IPS DF 19.7 (cell line): ENCODE results near the gene PDE6A.

Experiments used
- DNase-seq: peaks from one replicate; pipeline ENCODE4 v3.0.0-alpha.2; 2013; ENCODE audit warnings: low read depth, low spot score

Gene PDE6A

DNA sequence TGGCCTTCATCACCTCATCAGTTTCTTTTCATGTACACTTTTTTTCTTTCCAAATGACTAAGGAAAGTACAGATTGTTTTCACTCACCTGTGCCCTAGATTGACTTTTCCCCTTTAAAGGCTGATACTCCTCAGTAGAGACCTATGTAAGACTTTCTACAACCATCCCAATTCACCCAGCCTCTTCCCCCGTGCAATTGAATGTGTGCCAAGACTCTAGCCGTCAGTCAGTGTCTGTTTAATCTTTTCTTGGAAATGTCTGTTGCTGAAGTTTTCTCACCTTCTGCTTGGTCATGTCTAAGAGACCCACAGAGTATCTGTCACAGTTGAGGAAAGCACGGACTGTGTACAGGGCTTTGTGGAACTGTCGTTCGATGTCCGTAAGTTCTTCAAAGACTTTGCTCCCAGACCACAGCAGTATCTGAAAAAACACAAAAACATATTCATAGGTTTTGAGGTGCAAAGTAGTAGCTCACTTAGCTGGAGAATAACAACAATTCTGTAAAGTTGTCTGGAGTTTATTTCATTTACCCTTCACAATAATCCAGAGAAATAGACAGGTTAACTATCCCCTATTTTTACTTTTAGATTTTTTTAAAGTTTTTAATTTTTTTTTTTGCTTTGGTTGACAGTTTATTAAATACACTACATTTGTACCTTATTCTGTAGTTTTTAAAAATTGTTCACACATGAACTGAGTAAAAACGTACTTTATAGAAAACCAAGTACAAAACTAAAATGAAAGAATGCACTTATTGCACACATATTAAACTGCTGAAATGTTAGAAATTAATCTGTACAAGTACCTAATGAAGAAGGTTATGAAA, 13.6 kb downstream of the PDE6A start:
- no peak for DNase-seq

DNA sequence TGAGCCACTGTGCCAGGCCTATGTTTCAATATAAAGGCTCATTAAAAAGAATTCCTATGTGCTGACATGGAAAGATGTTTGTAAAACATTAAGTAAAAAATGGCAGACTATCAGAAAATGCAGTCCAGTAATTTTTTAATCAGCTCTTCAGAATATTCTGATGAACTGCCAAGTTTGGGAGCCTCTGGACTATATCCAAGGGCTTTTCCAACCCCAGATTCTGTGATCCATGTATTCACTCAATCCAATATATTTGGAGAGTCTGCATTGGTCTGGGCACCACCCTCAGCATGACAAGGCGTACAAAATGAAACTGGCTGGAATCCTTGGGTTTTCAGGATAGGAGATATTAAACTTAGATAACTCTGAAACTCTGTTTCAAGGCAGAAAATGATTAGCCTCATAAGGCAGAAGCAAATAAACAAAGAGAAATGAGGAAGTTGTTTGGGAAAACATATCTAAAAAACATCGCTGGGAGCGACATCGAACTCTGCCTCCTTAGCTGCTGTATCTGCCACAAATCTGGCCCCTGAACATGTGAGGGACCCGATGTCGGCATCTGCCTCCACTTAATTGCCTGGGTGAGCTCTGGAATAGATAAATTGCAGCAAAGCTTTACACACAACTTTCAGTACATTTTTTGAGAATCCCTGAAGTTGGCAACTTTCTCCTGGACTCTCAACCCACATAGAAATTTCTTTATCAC, 14.4 kb downstream of the PDE6A start:
- no peak for DNase-seq

DNA sequence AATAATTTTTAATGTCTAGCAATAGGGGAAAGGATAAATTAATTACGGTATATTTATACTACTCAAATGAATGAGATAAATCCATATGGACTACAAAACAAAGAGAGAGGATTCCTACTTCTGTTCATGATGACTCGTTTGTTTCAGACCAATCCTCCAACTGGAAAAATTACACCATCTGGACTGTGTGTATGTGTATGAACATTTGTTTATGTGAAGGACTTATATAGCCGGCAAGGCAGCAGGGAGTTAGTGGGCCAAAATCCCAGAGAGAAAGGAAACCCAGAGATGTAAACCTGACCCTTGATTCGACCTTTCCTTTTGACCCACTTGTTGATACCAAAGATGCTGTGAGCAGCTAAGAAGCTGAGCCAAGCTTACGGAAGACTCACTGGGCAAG, 20.1 kb downstream of the PDE6A start:
- DNase-seq = no peak

DNA sequence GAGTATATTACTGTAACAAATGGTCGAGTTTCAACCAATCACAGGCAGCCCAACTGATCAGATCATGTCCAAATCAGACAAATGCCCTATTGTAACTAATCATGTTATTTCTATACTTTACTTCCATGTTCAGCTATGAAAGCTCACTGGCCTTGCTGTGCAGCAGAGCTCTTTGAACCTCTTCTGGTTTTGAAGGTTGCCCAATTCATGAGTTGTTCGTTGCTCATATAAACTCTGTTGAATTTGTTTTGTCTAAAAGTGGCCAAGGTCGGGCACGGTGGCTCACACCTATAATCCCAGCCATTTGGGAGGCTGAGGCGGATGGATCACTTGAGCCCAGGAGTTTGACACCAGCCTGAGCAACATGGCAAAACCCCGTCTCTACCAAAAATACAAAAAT, 21.6 kb downstream of the PDE6A start:
- no peak for DNase-seq

DNA sequence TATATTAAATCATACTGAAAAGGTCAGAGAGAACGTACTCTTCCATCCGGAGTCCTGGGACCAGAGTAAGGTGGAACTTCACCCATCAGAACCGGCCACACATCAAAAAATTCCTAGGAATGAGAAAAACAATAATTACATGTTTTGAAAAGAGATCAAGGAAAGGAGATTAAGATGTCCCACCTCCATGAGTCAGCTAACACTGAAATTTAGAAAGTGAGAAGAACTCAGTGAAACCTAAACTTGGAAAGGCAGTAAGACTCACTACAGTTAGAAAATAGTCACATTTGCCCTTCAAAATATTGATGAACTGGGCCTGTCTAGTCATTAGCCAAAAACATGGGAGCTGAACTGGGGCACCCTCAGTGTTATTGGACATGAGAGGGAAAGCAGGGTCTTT, 23.0 kb downstream of the PDE6A start:
- no peak for DNase-seq

DNA sequence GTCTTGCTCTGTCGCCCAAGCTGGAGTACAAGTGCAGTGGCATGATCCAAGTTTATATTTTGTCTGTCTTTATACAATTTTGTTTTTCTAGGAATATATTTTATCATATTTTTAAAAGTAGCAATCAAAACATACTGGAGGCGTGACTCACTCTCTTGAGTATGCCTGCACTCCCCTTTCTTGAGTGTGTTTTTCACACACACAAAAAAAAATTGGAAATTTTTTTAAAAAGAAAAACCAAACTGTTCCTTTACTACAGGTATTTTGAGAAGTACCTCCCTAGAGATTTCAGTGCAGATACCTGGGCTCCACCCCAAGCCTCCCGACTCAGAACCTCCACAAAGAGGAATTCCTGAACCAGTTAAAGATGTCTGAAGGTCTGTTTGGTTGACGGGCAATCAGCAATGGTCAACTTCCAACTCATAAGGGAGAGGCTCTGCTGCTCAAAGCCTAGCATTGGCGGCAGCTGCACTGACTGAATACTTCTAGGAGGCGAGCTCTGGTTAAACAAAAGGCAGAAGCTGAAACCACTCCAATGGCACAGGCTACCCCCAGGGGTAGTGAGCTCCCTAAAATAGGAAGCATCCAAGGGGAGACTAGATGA, 27.4 kb downstream of the PDE6A start:
- DNase-seq = no peak

DNA sequence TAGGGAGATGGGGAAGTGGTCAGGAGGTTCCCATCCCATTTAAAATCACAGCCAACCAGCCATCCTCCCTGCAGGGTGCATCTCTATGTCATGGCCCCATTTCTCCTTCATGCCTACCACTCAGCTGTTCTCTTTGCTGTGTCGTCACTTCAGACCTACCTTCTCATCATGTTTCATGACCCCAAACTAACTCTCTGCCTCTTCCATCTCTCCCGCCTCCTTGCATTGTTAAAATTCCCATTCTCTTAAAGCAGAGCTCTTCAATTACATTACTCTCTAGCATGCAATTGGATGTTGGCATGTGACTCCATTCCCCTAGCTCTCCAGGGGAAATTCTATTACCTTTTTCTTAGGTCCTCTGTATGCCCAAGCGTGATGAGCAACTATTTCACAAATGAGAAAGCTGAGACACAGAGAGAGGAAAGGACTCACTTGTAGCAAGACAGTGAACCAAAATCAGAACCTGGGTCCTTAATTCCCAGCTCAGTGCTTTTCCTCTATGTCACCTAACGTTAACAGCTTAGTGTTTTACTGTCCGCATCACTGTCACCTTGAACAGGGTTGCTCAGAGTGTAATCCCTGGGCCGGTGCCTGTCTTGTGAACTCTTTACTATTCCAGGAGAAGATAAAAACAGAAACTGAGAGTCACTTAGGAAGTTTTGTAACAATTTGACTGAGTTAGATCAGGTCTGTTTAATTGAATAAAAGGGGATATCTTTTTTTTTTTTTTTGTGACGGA, 28.1 kb downstream of the PDE6A start:
- DNase-seq = no peak

DNA sequence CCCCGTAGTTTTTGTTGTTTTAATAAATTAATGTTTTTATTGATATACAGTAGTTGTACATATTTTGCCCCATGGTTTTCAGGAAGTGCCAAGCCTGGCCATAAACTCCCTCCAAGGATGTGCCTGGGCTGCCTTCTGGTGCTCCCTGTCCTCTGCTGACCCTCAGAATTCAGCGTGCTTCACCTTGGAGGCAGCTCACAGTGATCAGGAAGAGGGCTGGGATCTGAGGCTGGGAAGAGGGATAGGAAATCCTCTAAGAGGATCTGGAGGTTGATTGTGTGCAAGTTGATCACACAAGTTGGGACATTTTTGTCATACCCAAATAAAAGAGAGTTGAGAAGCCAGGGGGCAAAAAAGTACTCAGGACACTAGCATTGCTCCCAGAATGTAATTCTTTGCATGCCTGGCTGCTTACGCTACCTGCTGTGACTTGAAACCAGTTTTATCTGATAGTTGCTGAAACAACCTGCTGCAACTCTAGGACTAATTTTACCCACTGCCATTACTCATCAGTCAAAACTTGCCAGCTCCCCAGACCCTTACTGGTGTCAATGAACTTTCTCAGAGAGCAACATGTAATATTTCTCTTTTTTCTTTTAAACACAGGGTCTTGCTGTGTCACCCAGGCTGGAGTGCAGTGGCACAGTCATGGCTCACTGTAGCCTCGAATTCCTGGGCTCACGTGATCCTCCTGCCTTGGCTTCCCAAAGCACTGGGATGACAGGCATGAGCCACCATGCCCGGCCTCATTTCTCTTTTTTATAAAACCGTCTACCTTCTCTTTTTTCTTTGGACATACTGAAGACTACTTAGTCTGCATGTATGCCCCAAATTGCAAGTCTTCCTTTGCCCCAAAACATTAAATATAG, 29.0 kb downstream of the PDE6A start:
- DNase-seq = no peak

DNA sequence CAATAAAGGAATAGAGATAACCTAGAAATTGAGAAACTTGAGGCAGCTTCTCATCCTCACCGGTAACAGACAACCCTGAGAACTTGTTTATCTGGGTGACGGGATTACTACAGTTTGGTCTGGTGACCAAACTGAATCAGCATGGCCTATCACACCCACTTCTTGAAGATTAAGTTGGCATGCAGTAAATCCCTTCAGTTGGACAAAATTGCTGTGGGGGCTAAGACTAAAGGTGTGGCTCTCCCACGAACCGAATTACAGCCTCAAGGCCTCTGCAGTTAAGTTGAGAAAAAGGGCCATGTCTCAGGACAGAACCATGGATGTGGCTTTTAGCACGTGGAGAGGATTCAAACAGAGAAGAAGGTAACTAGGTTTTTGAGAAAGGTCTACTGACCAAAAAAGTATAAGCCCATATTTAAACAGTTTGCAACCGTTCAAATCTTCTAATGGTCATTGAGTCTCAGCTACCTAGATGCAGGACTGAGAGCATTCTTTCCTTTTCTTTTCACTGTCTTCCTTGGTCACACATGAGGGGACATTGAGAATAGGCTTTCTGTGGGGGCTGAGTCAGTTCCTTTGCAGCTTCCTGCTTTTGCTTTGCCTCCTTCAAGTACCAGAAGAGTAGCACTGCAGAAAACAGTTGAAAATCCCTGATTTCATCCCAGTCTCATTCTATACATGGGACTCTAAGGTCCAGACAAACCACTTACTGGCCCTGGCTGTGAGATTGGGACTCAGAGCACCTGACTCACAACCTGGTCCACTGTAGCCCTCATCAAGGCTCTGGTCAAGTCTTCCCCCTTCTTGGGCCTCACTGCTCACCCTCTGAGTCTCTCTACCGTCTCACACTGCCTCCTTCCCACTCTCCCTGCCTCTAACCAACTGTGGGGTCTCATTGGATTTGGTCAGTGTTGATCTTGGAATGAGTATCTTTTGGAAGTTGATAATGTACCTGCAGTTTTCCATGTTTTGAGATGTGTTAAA, 30.9 kb downstream of the PDE6A start:
- no peak for DNase-seq

DNA sequence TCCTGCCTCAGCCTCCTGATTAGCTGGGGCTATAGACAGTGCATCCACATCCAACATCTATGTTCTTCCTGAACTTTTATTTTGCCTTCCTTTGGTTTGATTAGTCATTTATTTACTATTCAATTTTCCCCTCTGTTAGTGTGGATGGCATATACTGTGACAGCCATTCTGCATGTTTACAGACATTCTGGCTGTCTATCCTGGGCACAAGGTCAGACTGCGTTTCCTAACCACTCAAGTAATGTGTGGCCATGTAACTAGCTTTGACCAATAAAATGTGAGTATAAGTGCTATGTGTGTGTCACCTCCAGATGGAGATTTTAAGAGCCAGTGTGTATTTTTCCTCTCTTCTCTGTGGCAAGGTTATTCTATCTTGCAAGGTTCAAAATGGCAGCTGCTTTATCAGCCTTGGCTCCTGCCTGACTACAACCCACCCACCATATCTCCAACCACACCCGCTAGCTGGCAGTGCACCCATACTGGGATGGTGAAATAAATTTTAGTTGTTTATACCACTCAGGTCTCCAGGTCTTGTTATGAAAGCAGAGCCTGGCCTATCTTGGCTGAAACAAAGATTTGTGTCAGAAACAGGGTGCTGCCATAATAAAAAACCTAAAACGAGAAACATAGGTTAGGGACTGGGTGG, 32.2 kb downstream of the PDE6A start:
- DNase-seq = no peak

DNA sequence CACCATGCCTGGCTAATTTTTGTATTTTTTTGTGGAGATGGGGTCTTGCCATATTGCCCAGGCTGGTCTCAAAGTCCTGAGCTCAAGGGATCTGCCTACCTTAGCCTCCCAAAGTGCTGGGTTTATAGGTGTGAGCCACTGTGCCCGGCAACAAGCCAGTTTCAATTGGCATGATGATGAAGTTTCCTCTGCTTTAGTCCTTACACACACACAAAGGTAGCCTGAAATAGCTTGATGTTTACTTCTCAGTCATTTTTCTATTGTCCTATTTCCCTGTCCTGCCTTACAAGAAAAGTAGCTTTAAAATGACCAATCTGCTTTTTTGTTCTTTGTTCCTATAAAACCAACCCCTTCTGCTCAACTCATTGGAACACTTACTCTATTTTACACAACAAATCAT, 33.6 kb downstream of the PDE6A start:
- DNase-seq = no peak

DNA sequence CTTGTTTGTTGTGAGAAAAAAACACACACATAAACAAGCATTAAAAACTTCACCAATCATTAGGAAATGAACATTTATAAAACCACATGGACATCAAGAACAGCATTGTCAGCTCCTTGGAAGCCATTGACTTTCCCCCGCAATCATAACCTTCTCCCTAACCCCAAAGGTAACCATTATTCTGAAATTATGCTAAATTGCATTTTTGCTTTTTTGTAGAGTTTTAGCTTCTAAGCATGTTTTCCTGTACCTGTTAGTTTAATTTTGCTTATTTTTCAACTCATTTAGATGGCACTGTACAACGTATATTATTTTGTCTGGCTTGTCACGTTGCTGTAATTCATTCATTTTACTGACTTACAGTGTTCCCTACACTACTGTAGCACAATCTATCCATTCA, 36.8 kb downstream of the PDE6A start:
- DNase-seq = no peak

DNA sequence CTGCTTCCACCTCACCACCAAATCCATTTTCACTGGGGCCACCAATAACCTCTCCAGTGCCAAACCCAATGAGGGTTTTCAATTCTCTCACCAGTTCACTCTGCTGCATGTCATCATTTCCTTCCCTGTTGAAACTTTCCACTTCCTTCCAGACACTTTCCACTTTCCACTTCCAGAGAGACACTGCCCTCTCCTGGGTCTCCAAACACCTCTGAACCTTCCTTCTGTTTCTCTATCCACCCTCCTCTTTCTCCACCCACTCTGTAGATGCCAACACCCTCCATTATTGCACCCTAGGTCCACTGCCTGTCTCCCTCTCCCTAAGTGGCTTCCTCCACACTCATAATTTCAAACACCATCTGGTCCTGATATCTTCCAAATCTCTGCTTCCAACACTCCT, 39.6 kb downstream of the PDE6A start:
- no peak for DNase-seq

DNA sequence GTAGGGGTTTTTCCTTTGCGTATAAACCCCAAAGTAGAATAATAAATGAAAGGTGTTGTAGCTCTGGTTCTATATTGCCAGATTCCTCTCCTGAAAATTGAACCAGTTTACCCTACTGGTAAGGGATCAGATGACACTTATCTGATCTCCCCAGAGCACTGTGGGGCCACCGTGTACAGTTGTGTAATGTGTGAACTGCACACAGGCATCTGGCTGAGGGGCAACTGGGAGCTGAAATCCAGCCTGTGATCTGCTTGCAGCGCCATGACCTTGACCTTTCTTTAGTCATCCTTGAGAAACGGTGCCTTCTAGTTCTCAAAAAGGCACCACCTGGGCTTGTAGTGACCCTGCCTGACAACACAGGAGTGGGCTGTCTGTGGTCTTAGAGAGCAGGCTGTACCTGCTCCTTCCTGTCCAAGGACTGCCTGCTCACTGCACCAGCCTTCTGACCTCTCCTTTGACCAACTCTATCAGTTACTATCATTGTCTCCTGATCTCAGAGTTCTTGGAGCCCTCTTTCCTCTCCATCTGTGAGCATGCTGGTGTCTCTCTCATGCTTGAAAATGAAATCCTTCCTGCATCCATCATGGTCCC, 40.2 kb downstream of the PDE6A start:
- no peak for DNase-seq

DNA sequence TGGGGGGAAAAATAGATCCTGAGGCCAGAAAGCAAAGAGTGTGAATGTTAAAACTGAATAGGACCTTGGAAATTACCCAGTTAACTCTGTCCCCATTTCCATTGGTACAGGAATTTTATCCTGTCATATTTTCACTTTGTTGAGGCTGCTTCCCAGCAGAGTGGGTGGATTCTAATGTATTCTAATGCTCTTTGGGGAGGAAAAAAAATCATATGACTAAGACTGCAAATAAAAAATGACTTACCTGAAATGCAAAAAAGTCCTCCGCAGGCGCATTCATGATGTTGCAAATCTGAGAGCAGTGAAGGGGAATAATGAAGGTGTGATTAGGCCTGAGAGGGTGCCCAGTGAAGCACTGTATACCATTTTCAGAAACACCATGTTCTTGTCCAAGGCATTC, 41.2 kb downstream of the PDE6A start:
- no peak for DNase-seq

DNA sequence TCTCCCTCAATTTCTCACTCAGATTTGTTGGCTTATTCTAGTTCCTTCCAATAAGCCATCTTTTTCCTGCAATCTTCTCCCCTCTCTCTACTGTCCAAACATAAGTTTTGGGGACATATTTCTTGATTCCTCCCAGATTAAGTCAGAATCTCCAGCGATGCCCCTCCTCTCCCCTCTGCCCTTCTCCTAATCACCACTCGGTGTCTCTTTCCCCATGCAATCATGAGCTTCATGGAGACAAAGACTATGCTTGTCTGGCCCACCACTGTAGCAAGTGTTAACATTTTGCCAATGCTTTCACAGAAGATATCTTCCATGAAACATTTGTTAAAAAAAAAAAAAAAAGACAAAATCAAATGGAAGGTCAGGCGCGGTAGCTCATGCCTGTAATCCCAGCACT, 42.4 kb downstream of the PDE6A start:
- no peak for DNase-seq

DNA sequence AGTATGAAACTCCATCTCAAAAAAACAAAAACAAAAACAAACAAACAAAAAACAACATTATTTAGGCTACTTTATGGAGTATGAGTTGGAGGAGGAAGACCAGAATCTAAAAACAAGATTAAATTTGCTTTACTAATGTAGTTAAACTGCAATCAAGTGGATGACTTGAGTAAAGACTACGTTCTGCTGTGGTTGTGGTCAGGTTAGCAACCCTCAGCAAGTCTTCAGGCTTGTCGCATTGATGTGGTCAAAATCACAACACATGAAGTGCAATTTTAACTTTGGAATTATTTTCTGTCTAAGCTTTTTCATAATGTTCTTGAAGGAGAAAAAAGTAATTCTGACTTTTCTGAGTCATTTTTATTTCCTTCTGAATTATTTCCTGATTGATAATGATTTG, 43.1 kb downstream of the PDE6A start:
- no peak for DNase-seq

DNA sequence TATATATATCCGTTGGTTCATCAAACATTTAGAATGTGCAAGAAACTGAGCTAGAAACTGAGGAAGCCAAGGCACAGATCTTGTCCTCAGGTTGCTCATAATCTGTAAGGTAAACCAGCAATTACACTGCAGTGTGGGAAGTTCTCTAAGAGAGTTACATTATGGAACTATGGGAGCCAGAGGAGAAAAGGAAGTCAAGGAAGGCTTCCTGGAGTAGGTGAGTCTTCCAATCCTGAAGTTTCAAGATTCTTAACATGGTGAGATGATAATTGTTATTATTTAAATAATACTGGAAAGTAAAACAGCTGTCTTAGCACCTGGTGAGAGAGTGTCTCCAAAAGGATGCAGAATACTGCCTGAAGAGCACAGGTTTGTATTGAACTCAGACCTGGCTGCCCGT, 44.2 kb downstream of the PDE6A start:
- no peak for DNase-seq

DNA sequence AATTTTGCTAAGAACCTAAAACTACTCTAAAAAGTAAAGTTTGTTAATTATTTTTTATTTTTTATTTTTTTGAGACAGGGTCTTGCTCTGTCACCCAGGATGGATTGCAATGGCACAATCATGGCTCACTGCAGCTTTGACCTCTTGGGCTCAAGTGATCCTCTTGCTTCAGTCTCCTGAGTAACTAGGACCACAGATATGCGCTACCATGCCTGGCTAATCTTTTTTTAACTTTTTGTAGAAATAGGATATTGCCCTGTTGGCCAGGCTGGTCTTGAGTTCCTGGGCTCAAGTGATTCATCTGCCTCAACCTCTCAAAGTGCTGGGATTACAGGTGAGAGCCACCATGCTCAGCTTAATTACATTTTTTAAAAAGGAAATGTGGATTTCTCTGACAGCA, 45.8 kb downstream of the PDE6A start:
- DNase-seq = no peak
